Measurements from ENCODE around the gene MSI2. TPM values are rescaled to one million over a fixed set of nuclear protein-coding genes. Genes with fewer than 3 reads are reported as not detected.
A peak's percentile ranks its signal among the peaks of the same experiment; 100 is the strongest.

Gene MSI2
- total RNA-seq, 4 donors from 2014 or later = 15.9 to 22.9 (median 17.0) TPM

DNA sequence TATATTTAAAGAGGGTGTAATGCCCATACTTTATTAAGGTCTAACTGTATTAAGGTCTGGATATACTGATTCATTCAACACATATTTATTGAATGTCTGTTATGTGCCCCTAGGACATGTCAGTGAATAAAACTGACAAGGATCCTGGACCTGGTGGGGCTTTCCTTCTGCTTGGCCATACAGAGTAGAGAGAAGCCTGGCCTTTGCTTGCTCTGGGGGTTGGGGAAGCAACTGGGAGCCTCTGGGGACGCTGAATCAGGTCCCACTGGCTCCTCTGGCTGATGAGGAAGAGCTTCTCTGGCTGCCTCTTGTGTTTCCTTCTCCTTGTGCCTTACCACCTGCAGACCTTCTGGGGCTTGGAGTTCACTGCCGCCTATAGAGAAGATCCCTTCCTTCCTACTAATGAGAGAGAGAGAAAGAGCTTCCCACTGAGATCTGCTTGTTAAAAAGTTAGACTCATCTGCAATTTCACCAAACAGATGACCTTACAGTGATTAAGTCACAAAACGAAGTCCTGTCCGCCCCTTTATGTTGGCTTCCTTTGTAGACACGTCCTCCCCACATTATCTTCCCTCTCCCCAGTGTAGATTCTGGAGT, 49.7 kb downstream of the MSI2 start:
- Histone ChIP-seq H3K27ac (no peak overlapping the region), H3K36me3 (no peaks in the 10 kb centered on the region), H3K4me3 (no peak overlapping the region), H3K27me3 (no peaks in the 10 kb centered on the region), H3K4me1 (peaks cover 0 to 18% (median 7%) of the 10 kb centered on the region in 3 donors), H3K9me3 (no peaks in the 10 kb centered on the region)
- no peak for TF ChIP-seq POLR2A (IDR thresholded peaks at IDR 0.05)
- TF ChIP-seq, protein P1, sequence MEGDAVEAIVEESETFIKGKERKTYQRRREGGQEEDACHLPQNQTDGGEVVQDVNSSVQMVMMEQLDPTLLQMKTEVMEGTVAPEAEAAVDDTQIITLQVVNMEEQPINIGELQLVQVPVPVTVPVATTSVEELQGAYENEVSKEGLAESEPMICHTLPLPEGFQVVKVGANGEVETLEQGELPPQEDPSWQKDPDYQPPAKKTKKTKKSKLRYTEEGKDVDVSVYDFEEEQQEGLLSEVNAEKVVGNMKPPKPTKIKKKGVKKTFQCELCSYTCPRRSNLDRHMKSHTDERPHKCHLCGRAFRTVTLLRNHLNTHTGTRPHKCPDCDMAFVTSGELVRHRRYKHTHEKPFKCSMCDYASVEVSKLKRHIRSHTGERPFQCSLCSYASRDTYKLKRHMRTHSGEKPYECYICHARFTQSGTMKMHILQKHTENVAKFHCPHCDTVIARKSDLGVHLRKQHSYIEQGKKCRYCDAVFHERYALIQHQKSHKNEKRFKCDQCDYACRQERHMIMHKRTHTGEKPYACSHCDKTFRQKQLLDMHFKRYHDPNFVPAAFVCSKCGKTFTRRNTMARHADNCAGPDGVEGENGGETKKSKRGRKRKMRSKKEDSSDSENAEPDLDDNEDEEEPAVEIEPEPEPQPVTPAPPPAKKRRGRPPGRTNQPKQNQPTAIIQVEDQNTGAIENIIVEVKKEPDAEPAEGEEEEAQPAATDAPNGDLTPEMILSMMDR (IDR thresholded peaks at IDR 0.05) = no peak
- 82 to 89% methylated on average over 4 to 5 of the region's 5 CpGs for WGBS, 2 donors
- DNase-seq = no peak
- intact Hi-C loops (cut with DNase I) = no loop called here

- Histone ChIP-seq H3K27me3 (no peaks in the 10 kb centered on the region), H3K27ac (no peak overlapping the region), H3K4me1 (peaks cover 0 to 40% (median 25%) of the 10 kb centered on the region in 3 donors), H3K36me3 (no peaks in the 10 kb centered on the region), H3K9me3 (no peaks in the 10 kb centered on the region), H3K4me3 (no peak overlapping the region)
- TF ChIP-seq, protein P1 (IDR thresholded peaks at IDR 0.05) = no peak
- TF ChIP-seq POLR2A (IDR thresholded peaks at IDR 0.05) = no peak
- 49 to 52% methylated on average over 5 of the region's 5 CpGs for WGBS, 2 donors
- no peak for DNase-seq
- intact Hi-C loops (cut with DNase I) = no loop called here
These were observed 52.3 kb downstream of the MSI2 start for GRCh38 chr17:57308543-57309186.

DNA sequence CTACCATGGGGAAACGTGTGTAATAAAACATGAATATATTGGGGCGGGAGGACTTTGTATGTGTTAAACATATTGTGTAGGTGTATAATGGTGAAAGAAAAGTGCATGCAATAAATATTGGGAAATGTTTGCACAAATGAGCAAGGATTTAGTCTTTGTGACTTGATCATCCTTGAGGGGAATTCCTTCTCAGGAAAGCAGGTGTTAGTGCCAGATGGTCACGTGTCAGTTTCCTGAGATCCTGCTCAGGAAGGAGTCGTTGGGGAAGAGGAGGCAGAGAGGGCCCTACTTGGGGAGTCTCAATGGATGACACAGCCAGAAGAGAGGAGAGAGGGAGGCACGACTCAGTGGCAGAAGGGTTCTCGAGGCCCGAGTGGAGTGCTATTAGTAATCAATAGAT, 53.2 kb downstream of the MSI2 start:
- no peak for DNase-seq
- no peak overlapping the region for H3K27ac ChIP-seq
- 38 to 60% methylated on average over 7 of the region's 7 CpGs for WGBS, 2 donors

DNA sequence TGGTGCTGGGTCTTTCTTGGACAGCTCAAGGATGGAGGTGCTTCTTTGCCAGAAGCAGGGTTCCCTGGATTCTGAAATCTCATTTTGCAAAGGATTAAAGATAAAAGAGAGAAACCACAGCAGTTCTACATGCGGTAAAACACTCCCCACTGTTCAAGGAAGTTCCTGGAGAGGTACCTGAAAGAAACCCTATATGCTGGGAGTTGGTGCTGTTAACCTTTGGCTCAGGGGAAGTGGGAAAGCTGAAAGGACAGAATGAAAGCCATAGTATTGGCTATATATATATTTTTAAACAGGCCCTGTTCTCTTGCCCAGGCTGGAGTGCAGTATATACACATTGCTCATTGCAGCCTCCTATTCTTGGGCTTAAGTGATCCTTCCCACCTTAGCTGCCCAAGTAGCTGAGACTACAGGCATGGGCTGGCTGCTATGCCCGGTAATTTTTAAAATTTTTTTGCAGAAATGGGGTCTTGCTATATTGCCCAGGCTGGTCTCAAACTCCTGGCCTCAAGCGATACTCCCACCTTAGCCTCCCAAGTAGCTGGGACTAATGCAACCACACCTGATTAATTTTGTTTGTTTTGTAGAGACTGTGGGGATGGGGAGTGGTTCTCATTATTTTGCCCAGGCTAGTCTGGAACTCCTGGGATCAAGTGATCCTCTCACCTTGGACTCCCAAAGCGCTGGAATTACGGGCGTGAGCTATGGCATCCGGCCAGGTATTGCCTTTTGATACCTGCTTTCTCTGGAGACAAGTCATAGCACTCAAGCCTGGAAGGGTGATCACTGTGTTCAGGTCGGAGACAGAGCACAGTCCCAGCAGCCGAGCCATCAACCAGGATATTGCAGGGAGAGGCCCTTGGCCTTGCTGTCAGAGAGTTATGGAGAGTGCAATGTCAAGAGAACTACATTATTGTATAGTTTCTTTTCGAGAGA, 55.2 kb downstream of the MSI2 start:
- H3K27ac ChIP-seq = no peak overlapping the region
- intact Hi-C loops (cut with DNase I) = no loop called here
- WGBS, 2 donors = 41 to 53% methylated on average over 8 to 9 of the region's 10 CpGs

More for the DNA sequence above, 53.2 kb downstream of the MSI2 start:
- Histone ChIP-seq H3K36me3 (no peaks in the 10 kb centered on the region), H3K9me3 (no peaks in the 10 kb centered on the region), H3K4me1 (peaks cover 0 to 40% (median 25%) of the 10 kb centered on the region in 3 donors), H3K4me3 (peak overlapping the region in 1 of 4 donors; percentile 4), H3K27me3 (no peaks in the 10 kb centered on the region)
- TF ChIP-seq, protein P1 (IDR thresholded peaks at IDR 0.05) = no peak
- TF ChIP-seq POLR2A (IDR thresholded peaks at IDR 0.05) = no peak
- intact Hi-C loops (cut with DNase I) = no loop called here

More for the DNA sequence above, 55.2 kb downstream of the MSI2 start:
- Histone ChIP-seq H3K9me3 (no peaks in the 10 kb centered on the region), H3K27me3 (no peaks in the 10 kb centered on the region), H3K4me3 (no peak overlapping the region), H3K4me1 (peaks cover 0 to 40% (median 25%) of the 10 kb centered on the region in 3 donors), H3K36me3 (no peaks in the 10 kb centered on the region)
- no peak for DNase-seq
- TF ChIP-seq, protein P1 (IDR thresholded peaks at IDR 0.05) = no peak
- no peak for TF ChIP-seq POLR2A (IDR thresholded peaks at IDR 0.05)
